Stimulated activated naive B cell treated with anti-CD40 and anti-IgM and Interleukin-4, amounts not matched to agents 10 μg/mL and 1 μg/mL and 100 μg/mL, for 72 hours (primary cell): ENCODE measurements around the gene MTURN.

Experiments used
- ATAC-seq, 2 donors: fragments of 150-1000 bp; cut with Tn5 transposase; replicated peaks; 2 replicates each; pipeline ENCODE4 v1.10.0; 2021; ENCODE audit warnings: moderate library complexity in 1 of 2
- DNase-seq: peaks from one replicate; pipeline ENCODE4 v3.0.0; 2021
- H3K27ac Mint-ChIP-seq: one replicate; pipeline ENCODE4 v1.8.0; 2022; ENCODE audit warnings: mild to moderate bottlenecking, mixed read lengths
- H3K27me3 Mint-ChIP-seq, 2 donors: one replicate each; pipeline ENCODE4 v1.8.0; 2022; ENCODE audit warnings: mixed read lengths in 2 of 2
- H3K36me3 Mint-ChIP-seq, 2 donors: one replicate each; pipeline ENCODE4 v1.8.0; 2022; ENCODE audit warnings: mixed read lengths in 2 of 2, mild to moderate bottlenecking in 1 of 2
- H3K4me1 Mint-ChIP-seq, 2 donors: one replicate each; pipeline ENCODE4 v1.8.0; 2022; ENCODE audit warnings: mixed read lengths in 2 of 2, mild to moderate bottlenecking in 1 of 2
- H3K4me3 Mint-ChIP-seq, 2 donors: one replicate each; pipeline ENCODE4 v1.8.0; 2022; ENCODE audit warnings: mild to moderate bottlenecking in 2 of 2, mixed read lengths in 2 of 2, moderate library complexity in 1 of 2
- H3K9me3 Mint-ChIP-seq, 2 donors: one replicate each; pipeline ENCODE4 v1.8.0; 2022; ENCODE audit warnings: mixed read lengths in 2 of 2, mild to moderate bottlenecking in 1 of 2

The MTURN gene

GRCh38 chr7:30115709-30116297 is 19.0 kb upstream of the MTURN start:
- no peaks in the 10 kb centered on the region for H3K27me3 Mint-ChIP-seq
- H3K9me3 Mint-ChIP-seq: peaks cover 10% of the 10 kb centered on the region in 2 donors
- DNase-seq (no peak), ATAC-seq (no peak)
- H3K36me3 Mint-ChIP-seq: peaks cover 5 to 18% of the 10 kb centered on the region in 2 donors
- no peak overlapping the region for H3K27ac Mint-ChIP-seq
- peaks cover 6 to 8% of the 10 kb centered on the region in 2 donors for H3K4me1 Mint-ChIP-seq
- no peak overlapping the region for H3K4me3 Mint-ChIP-seq

GRCh38 chr7:30116771-30117170 is 18.0 kb upstream of the MTURN start:
- no peak for ATAC-seq
- Mint-ChIP-seq H3K4me3 (no peak overlapping the region), H3K4me1 (peaks cover 6 to 8% of the 10 kb centered on the region in 2 donors), H3K27ac (no peak overlapping the region), H3K36me3 (peaks cover 5 to 18% of the 10 kb centered on the region in 2 donors), H3K27me3 (no peaks in the 10 kb centered on the region), H3K9me3 (peaks cover 10% of the 10 kb centered on the region in 2 donors)
- DNase-seq: no peak

GRCh38 chr7:30117896-30118295 is 16.9 kb upstream of the MTURN start:
- Mint-ChIP-seq H3K36me3 (peaks cover 5 to 14% of the 10 kb centered on the region in 2 donors), H3K27ac (no peak overlapping the region), H3K4me1 (peaks cover 6 to 8% of the 10 kb centered on the region in 2 donors), H3K9me3 (peaks cover 8% of the 10 kb centered on the region in 2 donors), H3K4me3 (no peak overlapping the region), H3K27me3 (no peaks in the 10 kb centered on the region)
- DNase-seq (no peak), ATAC-seq (no peak)

- H3K36me3 Mint-ChIP-seq: peaks cover 0 to 5% of the 10 kb centered on the region in 2 donors
- ATAC-seq (no peak), DNase-seq (no peak)
- H3K9me3 Mint-ChIP-seq: no peaks in the 10 kb centered on the region
- H3K4me3 Mint-ChIP-seq: no peak overlapping the region
- peaks cover under 1% of the 10 kb centered on the region in 2 donors for H3K4me1 Mint-ChIP-seq
- H3K27ac Mint-ChIP-seq: no peak overlapping the region
- no peaks in the 10 kb centered on the region for H3K27me3 Mint-ChIP-seq
These were observed 14.8 kb upstream of the MTURN start for GRCh38 chr7:30119890-30120577.

- Mint-ChIP-seq H3K27ac (no peak overlapping the region), H3K36me3 (peaks cover 2 to 7% of the 10 kb centered on the region in 2 donors), H3K4me3 (peak overlapping the region; percentile 86 to 87), H3K27me3 (peaks cover 5% of the 10 kb centered on the region in 2 donors), H3K4me1 (peaks cover 6 to 14% of the 10 kb centered on the region in 2 donors), H3K9me3 (no peaks in the 10 kb centered on the region)
- ATAC-seq: no peak
- no peak for DNase-seq
These were observed 813 bp upstream of the MTURN start for GRCh38 chr7:30133736-30134610.

- Mint-ChIP-seq H3K4me3 (peak overlapping the region; percentile 93 to 95), H3K27me3 (peaks cover 5% of the 10 kb centered on the region in 2 donors), H3K27ac (peak overlapping the region; percentile 87), H3K36me3 (no peaks in the 10 kb centered on the region), H3K9me3 (no peaks in the 10 kb centered on the region), H3K4me1 (peaks cover 6 to 14% of the 10 kb centered on the region in 2 donors)
- ATAC-seq (peak; percentile 57 to 64), DNase-seq (peak; percentile 36)
These were observed 723 bp downstream of the MTURN start for GRCh38 chr7:30135301-30136116.

GRCh38 chr7:30136117-30136731 is 1.4 kb downstream of the MTURN start:
- ATAC-seq: no peak
- Mint-ChIP-seq H3K27ac (peak overlapping the region; percentile 87), H3K9me3 (no peaks in the 10 kb centered on the region), H3K27me3 (peaks cover 0 to 5% of the 10 kb centered on the region in 2 donors), H3K4me1 (peaks cover 6 to 14% of the 10 kb centered on the region in 2 donors), H3K4me3 (peak overlapping the region; percentile 93 to 95), H3K36me3 (no peaks in the 10 kb centered on the region)
- DNase-seq: no peak

GRCh38 chr7:30136743-30137485 is 2.1 kb downstream of the MTURN start:
- peak overlapping the region in 1 of 2 donors; percentile 95 for H3K4me3 Mint-ChIP-seq
- H3K36me3 Mint-ChIP-seq: no peaks in the 10 kb centered on the region
- peaks cover 0 to 5% of the 10 kb centered on the region in 2 donors for H3K27me3 Mint-ChIP-seq
- H3K4me1 Mint-ChIP-seq: peaks cover 6 to 14% of the 10 kb centered on the region in 2 donors
- ATAC-seq (no peak), DNase-seq (no peak)
- H3K27ac Mint-ChIP-seq: no peak overlapping the region
- no peaks in the 10 kb centered on the region for H3K9me3 Mint-ChIP-seq

- Mint-ChIP-seq H3K36me3 (no peaks in the 10 kb centered on the region), H3K4me3 (no peak overlapping the region), H3K27me3 (no peaks in the 10 kb centered on the region), H3K4me1 (peaks cover 2 to 9% of the 10 kb centered on the region in 2 donors), H3K27ac (no peak overlapping the region), H3K9me3 (no peaks in the 10 kb centered on the region)
- no peak for DNase-seq
- no peak for ATAC-seq
These were observed 5.1 kb downstream of the MTURN start for GRCh38 chr7:30139836-30140384.

GRCh38 chr7:30140456-30140855 is 5.7 kb downstream of the MTURN start:
- no peak overlapping the region for H3K4me3 Mint-ChIP-seq
- no peaks in the 10 kb centered on the region for H3K9me3 Mint-ChIP-seq
- H3K4me1 Mint-ChIP-seq: peaks cover 2 to 9% of the 10 kb centered on the region in 2 donors
- ATAC-seq (no peak), DNase-seq (no peak)
- H3K27me3 Mint-ChIP-seq: no peaks in the 10 kb centered on the region
- H3K27ac Mint-ChIP-seq: no peak overlapping the region
- no peaks in the 10 kb centered on the region for H3K36me3 Mint-ChIP-seq

GRCh38 chr7:30142710-30143109 is 7.9 kb downstream of the MTURN start:
- ATAC-seq (no peak), DNase-seq (no peak)
- Mint-ChIP-seq H3K36me3 (no peaks in the 10 kb centered on the region), H3K4me3 (no peak overlapping the region), H3K27ac (no peak overlapping the region), H3K4me1 (no peaks in the 10 kb centered on the region), H3K27me3 (no peaks in the 10 kb centered on the region), H3K9me3 (no peaks in the 10 kb centered on the region)

GRCh38 chr7:30143748-30144251 is 9.0 kb downstream of the MTURN start:
- DNase-seq: no peak
- no peak overlapping the region for H3K4me3 Mint-ChIP-seq
- no peak overlapping the region for H3K27ac Mint-ChIP-seq
- no peaks in the 10 kb centered on the region for H3K9me3 Mint-ChIP-seq
- no peaks in the 10 kb centered on the region for H3K36me3 Mint-ChIP-seq
- H3K4me1 Mint-ChIP-seq: peaks cover 0 to under 1% of the 10 kb centered on the region in 2 donors
- ATAC-seq: peak in 1 of 2 donors; percentile 36
- no peaks in the 10 kb centered on the region for H3K27me3 Mint-ChIP-seq
